ENCODE measurements around the gene CARM1.

The CARM1 gene

DNA sequence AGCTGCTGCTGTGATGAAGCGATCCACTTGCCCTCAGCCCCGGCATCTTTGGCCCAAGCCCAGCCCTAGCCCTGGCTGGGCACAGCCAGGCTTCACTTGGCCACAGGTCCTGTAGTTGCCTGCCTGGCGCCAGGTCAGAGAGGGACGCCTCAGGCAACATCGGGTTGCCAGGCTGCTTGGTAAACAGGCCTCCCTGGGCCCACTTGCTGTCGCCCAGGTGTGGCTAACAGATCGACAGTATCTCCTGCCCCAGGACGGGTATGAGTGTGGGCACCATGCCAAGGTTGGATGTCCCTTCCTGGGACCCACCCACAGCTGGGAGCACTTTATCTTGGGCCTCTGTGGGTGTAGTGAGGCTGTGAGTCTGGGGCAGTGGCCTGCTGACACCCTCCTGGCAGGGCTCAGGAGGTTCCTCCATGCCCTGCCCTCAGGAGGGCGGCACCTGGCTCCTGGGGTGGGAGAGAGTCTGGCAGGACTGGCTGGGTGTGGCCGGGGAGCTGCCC lies 27.8 kb downstream of the CARM1 start:
- no peak for DNase-seq (ENCODE audit: extremely low read depth in 1 of 2, low read depth in 1 of 2)

DNA sequence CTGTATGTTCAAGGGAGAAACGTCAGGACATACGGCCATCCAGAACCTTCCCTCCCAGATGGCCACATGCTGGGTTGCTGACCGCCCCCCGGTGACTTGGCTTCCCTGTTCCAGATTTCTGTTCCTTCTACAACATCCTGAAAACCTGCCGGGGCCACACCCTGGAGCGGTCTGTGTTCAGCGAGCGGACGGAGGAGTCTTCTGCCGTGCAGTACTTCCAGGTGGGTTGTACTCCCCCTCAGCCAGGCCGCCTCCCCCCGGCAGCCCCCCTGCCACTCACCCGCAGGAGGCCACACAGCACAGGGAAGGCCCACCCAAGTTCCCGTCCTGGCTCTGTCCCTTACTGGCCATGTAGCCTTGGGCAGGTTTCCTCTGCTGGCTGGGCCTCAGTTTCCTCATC lies 36.6 kb downstream of the CARM1 start:
- no peak for DNase-seq (ENCODE audit: extremely low read depth in 1 of 2, low read depth in 1 of 2)

DNA sequence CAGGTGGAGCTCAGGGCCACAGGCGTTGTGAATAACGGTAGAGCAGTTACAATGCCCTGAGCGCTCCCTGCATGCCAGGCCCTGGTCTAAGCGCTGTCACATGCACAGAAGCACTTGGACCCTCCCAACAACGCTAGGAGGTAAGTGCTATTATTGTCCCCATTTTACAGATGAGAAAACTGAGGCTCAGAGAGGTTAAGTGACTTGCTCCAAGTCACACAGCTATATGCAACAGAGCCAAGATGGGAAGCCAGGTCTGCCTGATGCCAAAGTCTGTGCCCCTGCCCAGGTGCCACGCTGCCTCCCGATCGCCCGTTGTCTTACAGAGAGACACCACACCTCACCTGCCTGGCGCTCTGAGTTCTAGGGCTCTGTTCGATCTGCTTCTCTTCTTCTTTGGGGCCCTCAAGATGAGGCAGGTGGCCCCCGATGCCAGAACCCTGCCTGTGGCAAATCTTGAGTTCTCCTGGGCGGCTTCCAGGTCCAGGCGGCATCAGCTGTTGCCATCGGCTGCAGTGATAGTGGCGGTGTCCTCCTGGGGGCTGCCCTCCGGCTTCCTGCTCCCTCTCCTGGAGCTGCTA lies 37.1 kb downstream of the CARM1 start:
- no peak for DNase-seq (ENCODE audit: extremely low read depth in 1 of 2, low read depth in 1 of 2)

DNA sequence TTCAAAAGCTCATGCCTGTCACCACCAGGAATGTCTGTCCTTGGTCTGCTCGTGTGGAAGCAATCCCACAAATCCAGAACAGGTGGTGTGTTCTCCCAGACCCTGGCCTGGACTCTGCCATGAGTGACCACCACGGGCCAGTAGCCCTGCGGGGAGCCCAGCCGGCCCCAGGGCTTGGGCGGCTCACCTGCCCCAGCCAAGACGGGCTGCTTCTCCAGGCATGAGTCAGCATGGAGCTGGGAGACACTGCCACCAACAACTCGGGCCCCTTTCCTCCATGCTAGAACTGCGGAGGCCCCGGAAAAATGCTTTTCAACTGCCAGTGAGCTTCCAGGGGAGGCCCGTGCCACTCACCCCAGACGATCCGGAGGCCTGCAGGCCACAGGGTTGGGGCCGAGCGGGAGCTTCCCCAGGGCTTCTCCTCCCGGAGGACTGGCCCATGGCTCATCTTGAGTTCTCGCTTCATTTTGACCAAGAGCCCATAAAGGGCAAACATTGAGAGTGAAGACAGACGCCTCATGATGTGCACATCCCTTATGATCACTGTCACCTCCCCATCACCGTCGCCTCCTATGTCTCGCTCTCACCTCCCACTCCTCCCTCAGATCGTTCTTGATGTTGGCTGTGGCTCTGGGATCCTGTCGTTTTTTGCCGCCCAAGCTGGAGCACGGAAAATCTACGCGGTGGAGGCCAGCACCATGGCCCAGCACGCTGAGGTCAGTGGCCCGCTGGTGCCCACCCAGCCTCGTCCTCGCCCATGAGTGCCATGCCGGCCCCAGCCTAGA lies 40.4 kb downstream of the CARM1 start:
- DNase-seq (ENCODE audit: extremely low read depth in 1 of 2, low read depth in 1 of 2), result no peak

DNA sequence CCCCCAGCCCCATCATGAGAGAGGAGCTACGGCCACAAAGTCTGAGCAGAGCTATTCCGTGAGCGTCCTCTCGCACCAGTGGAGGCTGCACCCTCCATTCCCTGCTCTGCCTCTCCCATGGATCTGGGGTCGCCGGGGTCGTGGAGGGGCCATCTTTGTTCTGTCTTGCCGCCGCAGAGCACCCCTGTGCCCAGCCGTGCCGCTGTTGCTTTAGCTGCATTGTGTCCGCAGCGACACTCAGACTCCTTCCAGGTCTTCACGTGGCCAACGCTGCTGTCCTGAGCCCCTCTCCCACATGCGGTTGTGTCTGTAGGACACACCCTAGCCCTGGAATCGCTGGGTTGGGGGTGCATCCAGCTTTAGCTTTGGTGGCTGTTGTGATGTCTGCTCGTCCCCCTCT lies 41.3 kb downstream of the CARM1 start:
- no peak for DNase-seq (ENCODE audit: extremely low read depth in 1 of 2, low read depth in 1 of 2)

DNA sequence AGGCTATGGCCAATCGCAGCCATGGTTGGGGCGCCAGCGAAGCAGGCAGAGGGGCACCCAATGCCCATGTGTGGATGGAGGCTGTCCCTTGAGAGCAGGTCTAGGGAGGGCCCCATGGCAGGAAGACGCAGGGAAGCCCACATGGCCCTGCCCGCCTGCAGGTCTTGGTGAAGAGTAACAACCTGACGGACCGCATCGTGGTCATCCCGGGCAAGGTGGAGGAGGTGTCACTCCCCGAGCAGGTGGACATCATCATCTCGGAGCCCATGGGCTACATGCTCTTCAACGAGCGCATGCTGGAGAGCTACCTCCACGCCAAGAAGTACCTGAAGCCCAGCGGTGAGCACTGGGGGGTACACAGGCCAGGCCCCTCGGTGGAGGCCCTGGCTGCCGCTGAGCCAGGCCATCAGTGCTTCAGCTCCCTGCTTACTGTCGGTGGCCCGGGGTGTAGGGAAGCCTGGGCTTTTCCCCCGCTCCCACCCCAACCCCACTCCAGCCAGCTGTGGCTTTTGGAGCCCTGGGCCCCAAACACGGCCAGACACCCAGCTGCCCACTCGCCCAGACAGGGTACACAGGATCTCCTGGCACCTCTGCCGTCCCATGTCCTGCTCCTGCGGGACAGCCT lies 42.5 kb downstream of the CARM1 start:
- DNase-seq (ENCODE audit: extremely low read depth in 1 of 2, low read depth in 1 of 2), result no peak

DNA sequence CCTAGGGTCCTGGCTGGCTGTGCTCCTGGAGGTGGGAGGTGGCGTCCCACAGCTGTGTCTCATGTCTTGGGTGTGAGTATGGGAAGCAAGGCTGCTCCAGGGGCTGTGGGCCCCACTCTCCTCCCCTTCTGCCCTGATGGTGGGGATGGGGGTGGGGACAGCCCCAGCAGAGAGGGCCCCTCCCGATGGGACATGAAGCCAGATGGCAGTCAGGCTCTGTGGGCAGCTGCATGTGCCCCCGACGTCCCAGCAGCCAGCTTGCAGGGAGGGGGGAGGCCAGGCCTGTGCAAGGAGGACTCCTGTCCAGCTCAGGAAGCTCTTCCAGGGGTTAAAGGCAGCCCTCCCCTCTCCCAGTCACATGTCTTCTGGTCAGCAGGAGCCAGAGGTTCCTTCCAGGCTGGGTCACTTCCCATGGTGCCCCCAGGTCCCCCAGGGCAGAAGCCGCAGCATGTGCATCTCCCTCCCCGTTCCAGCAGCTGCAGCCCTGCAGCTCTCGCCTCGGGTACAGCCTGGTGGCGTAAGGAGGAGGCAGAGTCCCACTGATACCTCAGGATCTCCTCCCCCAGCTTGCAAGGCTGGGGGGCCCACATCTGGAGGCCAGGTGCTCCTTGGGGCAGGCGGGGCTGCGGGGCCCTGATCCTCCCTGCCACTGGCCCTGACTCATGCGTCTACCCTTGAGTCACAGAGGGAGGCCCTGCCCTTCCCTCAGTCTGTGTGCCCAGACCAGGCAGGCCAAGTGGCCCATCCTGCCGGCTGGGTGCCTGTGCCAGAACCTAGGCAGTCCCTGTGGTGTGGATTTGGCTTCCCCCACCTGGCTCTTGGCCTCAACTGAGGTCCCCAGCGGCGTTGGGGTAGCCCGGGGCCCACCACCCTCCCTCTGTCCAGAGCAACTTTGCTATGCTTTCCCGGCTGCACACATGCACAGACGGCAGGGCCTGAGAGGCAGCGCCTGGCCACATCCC lies 44.1 kb downstream of the CARM1 start:
- no peak for DNase-seq (ENCODE audit: extremely low read depth in 1 of 2, low read depth in 1 of 2)

DNA sequence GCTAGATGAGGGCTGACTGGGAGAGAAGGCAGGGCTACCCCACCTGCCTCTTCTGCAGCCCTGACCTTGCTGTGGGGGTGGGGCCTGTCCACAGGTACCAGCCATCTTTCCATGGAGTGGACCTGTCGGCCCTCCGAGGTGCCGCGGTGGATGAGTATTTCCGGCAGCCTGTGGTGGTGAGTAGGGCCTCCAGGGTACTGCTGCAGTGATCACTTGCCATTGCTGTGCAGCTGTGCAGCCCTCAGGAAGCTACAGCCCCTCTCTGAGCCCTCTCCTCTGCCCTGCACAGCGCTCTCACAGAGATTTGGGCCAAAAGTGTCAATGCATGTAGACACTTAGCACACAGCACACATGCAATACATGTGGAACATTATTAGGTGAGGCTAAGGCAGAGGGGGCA lies 45.2 kb downstream of the CARM1 start:
- DNase-seq (ENCODE audit: extremely low read depth in 1 of 2, low read depth in 1 of 2), result no peak

DNA sequence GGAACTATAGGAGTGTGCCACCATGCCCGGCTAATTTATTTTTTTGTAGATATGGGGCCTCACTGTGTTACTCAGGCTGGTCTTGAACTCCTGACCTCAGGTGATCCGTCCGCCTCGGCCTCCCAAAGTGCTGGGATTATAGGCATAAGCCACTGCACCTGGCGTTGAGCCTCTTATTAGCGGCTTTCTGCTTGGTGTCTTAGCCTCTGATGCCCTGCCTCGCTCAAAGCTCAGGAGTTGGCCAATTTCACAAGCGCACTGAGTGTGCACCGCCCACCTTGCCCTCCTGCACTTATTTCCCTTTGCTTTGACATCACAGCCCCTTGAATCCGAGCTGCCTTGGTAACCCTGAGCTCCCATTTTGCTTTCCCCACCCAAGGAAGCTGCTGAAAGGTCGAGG lies 47.0 kb downstream of the CARM1 start:
- DNase-seq (ENCODE audit: extremely low read depth in 1 of 2, low read depth in 1 of 2), result no peak

DNA sequence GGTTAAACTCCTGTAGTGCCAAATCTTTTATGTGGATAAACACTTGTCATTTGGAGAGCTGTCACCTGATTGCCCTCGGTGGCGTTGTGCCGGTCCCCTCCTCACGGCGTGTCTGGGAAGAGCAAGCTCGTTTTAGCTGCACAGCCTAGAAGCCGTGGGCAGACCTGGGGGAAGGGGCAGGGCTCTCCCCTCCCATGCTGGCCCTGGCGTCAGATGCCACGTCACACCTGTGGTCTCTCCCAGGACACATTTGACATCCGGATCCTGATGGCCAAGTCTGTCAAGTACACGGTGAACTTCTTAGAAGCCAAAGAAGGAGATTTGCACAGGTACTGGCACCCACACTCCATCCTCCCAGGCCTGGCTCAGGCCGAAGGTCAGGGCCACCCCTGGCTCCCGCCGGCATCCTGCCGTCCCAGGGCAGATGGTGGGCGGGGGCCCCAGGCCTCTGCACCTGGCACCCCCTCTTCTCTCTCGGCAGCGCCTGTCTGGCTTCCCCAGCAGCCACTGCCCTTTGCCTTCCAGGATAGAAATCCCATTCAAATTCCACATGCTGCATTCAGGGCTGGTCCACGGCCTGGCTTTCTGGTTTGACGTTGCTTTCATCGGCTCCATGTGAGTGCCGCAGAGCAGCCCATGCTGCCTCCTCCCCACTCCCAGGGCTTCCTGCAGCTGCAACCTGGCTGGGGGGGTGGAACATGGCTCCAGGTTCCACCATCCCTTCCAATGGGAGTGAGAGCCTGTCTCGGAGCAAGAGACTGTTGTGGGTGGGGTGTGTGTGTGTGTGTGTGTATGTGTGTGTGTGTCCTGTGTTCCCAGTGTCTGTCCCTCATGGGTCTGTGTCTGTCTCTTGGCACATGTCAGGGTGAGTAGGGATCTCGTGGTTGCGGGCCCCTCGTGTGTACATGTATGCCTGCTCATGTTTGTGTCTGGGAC lies 48.3 kb downstream of the CARM1 start:
- DNase-seq (ENCODE audit: extremely low read depth in 1 of 2, low read depth in 1 of 2), result no peak

DNA sequence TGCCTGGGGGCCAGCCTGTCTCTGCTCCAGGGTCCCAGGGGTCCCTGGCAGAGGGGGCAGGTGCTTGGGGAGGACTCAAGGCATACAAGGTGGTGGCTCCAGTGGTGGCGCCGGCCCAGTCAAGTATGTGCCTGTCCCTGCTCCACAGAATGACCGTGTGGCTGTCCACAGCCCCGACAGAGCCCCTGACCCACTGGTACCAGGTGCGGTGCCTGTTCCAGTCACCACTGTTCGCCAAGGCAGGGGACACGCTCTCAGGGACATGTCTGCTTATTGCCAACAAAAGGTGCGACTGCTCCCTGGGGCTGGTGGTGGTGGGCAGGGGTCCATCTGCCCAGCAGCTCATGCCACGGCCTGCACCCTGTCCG lies 48.9 kb downstream of the CARM1 start:
- no peak for DNase-seq (ENCODE audit: extremely low read depth in 1 of 2, low read depth in 1 of 2)

DNA sequence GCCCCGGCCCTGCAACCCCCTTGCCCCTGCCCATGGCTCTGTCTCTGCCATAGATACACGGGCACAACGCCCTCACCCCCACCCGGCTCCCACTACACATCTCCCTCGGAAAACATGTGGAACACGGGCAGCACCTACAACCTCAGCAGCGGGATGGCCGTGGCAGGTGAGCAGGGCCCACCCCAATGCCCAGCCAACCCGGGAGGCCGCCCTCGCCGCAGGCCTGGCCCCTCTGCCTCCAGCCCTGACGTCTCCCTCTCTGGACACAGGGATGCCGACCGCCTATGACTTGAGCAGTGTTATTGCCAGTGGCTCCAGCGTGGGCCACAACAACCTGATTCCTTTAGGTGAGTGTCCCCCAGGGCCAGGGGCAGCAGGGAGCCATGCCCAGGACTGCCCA lies 49.4 kb downstream of the CARM1 start:
- no peak for DNase-seq (ENCODE audit: extremely low read depth in 1 of 2, low read depth in 1 of 2)

DNA sequence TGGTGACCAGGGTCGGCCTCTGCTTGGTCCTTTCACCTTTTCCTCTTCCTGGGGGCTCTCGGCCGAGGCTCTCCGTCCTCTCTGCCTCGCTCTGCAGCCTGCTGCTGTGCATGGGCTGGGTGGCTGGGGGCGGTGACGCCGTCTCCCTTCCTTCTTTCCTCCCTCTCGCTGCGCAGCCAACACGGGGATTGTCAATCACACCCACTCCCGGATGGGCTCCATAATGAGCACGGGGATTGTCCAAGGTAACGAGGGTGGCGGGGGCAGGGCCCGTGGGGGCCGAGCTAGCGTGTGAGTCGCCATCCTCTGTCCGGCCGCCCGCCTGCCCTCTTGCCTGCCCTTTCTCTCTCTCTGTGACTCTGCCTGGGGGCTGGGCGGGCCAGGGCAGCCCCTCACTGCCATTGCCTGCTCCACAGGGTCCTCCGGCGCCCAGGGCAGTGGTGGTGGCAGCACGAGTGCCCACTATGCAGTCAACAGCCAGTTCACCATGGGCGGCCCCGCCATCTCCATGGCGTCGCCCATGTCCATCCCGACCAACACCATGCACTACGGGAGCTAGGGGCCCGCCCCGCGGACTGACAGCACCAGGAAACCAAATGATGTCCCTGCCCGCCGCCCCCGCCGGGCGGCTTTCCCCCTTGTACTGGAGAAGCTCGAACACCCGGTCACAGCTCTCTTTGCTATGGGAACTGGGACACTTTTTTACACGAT lies 50.0 kb downstream of the CARM1 start:
- no peak for DNase-seq (ENCODE audit: extremely low read depth in 1 of 2, low read depth in 1 of 2)

DNA sequence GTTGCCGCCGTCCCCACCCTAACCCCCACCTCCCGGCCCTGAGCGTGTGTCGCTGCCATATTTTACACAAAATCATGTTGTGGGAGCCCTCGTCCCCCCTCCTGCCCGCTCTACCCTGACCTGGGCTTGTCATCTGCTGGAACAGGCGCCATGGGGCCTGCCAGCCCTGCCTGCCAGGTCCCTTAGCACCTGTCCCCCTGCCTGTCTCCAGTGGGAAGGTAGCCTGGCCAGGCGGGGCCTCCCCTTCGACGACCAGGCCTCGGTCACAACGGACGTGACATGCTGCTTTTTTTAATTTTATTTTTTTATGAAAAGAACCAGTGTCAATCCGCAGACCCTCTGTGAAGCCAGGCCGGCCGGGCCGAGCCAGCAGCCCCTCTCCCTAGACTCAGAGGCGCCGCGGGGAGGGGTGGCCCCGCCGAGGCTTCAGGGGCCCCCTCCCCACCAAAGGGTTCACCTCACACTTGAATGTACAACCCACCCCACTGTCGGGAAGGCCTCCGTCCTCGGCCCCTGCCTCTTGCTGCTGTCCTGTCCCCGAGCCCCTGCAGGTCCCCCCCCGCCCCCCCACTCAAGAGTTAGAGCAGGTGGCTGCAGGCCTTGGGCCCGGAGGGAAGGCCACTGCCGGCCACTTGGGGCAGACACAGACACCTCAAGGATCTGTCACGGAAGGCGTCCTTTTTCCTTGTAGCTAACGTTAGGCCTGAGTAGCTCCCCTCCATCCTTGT lies 50.7 kb downstream of the CARM1 start:
- DNase-seq (ENCODE audit: extremely low read depth in 1 of 2, low read depth in 1 of 2), result no peak

DNA sequence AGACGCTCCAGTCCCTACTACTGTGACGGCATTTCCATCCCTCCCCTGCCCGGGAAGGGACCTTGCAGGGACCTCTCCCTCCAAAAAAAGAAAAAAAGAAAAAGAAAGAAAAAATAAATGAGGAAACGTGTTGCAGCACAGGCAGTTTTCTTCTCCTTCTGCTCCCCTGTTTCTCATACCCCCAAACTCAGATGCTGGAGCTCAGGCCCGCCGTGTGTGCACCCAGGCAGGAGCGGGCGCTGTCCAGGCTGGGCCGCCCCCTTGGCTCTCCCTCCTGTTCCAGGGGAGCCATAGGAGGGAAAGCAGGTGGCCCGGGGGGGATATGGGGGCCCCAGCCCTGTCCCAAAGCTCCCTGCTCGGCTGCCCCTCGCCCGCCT lies 51.3 kb downstream of the CARM1 start:
- no peak for DNase-seq (ENCODE audit: extremely low read depth in 1 of 2, low read depth in 1 of 2)

DNA sequence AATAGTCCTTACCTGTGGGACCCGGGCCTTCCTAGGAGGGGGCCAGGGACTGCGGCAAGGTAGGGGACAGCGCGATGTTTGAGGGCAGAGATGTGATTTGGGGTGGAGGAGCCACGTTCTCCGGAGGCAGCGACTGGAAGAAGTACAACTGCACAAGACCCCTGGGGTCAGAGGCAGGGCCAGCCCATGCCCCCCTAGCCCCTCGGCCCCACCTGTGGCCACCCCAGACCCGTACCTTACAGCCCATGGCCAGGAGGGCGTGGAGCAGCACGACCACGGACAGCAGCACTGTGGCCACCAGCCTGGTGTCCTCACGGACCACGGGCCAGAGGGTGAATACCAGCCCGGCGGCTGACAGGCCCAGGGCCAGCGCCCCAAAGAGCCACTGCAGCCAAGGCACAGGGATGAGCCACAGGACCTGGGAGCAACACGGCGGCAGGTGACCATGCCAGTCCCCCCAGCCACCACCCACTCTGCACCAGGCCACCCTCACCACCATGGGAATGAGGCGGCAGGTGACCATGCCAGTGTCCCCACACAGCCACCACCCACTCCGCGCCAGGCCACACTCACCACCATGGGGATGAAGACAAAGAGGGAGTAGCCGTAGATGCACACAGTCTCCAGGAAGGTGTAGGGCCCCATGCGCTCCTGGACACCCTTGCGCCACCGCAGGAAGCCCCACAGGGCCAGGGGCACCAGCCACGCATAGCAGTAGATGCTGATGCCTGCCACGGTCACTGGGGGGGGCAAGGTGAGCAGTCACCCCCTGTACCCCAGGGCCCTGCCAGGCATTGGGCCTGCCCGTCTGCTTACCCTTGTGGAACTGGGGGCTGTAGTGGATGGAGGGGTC lies 52.1 kb downstream of the CARM1 start:
- no peak for DNase-seq (ENCODE audit: extremely low read depth in 1 of 2, low read depth in 1 of 2)

DNA sequence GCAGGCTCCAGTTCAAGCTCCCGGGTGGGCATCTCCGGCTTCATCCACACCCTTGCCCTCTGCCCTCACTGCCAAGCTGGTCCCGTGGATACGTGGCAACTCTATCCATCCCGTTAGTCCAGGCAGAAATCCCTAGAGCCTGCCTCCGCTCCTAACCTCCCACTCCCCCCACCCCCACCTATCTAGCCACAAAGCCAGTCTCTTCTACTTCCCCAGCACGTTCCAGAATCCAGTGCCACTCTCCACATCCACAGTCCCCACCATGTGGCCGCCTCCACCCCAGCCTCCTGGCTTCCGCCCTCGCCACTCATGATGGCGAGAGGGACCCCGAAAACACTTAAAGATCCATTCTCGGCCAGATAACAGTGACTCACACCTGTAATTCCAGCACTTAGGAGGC lies 53.2 kb downstream of the CARM1 start:
- no peak for DNase-seq (ENCODE audit: extremely low read depth in 1 of 2, low read depth in 1 of 2)

All from activated CD8-positive, alpha-beta memory T cell treated with anti-CD3 and anti-CD28 coated beads for 1 hour (primary cell).